Raji (cell line): ENCODE measurements around the gene ATP11A.

Source experiments
- POLR2A ChIP-seq: IDR thresholded peaks from 2 replicates; pipeline ENCODE4 v1.6.1; 2011; ENCODE audit warnings: low read depth, low read length, control low read depth; ENCODE audit not compliant: insufficient read depth

Gene ATP11A

DNA sequence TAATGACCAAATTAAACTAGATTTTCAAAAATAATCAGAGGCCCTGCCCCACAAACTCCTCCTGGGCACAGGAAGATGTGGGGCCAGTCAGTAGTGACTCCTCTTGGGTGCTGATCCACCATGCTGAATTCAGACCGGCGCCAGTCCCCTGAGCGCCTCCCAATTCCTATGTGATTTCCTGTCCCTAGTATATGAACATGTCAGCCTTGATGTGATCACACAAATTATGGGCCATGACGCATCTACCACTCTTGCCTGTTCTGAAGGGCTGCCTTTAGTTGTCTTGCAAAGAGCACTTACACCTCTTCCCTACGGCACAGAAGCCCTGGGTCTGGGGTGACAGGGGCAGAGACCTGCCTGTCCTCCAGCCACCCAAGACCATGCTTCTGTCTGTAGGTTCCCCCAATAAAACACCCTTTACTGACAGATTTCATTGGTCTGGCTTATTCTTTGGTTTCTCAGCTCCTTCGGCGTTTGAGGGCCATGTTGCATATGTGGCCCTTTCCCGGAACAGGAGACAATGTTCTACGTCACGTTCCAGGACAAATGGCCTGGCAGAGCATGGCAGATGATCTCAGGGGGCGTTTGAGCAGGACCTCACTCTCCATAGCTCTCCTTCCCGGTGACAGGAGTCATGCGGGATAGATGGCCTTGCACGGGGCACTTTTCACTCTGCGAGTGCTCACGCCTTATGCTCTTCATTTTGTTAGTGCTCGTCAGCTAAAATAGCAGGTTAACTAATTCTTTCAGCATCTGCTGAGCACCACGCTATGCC, 5.6 kb upstream of the ATP11A start:
- no peak for TF ChIP-seq POLR2A

DNA sequence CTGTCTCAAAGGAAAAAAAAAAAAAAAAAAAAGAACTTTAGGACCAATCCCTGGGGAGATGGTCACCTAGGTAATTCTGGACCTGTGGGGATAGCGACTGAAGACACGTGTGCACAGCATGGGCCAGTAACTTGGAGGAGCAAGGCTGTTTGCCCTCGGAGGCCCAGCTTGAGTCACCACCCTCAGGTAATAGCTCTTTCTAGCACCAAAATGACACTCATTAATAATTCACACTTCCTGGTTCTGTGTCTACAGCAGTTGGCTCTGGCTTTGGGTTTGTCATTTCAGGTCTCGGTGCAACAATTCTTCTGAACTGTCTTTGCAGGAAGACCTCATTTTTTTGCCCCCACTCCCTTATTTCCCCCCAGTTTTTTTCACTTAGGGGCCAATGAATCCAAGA, 3.9 kb upstream of the ATP11A start:
- no peak for TF ChIP-seq POLR2A

DNA sequence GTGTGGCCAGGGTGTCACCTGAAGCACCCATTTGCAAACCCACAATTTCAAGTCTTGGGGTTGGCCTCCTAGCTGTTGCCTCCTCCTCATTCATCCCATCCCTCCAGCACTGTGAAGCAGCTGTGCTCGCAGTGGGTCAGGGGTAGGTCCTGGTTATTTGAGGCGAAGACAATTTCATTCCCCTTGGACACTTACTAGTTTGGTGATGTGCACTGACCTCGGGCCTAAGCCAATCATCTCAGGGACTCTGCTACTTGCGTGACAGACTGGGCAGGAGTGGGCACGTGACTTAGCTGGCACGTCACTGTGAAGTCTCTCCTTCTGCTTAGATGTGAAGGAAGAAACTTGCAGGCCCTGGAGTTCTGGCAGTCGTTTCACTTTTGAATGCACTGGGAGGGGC, 3.5 kb upstream of the ATP11A start:
- TF ChIP-seq POLR2A: no peak

DNA sequence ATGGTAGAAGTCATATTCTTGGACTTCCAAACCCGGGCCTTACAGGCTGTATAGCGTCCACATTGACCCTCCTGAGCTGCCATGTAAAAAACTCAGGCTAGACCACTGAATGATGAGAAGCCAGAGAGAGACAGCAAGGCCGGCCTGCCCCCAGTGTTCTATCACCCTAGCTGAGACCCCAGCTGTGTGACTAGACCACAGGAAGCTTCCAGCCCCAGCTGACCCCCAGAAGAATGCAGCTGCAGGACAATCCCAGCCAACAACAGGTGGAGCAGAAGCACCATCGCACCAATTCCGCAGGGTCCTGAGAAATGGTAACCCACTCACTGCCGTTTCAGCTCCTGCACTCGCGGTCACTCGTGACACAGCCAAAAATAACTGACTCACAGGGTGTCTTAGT, 2.9 kb upstream of the ATP11A start:
- no peak for TF ChIP-seq POLR2A

DNA sequence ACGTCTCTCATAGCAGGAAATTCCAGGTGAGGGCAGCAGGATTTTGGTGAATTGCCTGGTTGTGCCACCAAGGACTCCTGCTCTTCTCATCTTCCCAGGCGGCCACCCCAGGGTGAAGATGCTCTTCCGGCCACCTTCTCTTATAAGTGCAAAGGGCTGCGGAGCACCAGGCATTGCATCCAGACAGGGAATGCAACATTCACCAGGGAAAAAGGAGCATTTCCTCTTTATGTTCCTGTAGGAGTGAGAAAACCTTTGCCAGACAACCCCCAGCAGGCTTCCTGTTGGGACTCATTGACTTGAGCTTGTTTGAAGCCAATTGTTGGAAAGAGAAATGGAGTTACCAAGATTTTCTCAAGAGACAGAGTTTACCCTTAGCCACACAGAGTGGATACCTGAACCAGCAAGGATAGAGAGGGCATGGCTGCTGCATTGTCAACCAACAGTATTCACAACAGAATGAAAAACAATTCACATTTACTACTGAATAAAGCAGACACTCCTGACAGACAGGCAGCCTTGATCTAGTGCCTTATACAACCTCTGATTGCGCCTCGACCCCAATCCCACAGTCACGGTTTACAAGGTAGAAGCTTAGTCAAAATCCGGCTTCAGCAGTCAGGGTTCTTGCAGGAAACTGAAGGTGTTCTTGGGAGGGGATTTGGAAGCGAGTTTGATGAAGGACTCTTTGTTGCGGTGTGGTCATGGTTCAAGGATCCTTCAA, 1.8 kb upstream of the ATP11A start:
- TF ChIP-seq POLR2A: no peak

DNA sequence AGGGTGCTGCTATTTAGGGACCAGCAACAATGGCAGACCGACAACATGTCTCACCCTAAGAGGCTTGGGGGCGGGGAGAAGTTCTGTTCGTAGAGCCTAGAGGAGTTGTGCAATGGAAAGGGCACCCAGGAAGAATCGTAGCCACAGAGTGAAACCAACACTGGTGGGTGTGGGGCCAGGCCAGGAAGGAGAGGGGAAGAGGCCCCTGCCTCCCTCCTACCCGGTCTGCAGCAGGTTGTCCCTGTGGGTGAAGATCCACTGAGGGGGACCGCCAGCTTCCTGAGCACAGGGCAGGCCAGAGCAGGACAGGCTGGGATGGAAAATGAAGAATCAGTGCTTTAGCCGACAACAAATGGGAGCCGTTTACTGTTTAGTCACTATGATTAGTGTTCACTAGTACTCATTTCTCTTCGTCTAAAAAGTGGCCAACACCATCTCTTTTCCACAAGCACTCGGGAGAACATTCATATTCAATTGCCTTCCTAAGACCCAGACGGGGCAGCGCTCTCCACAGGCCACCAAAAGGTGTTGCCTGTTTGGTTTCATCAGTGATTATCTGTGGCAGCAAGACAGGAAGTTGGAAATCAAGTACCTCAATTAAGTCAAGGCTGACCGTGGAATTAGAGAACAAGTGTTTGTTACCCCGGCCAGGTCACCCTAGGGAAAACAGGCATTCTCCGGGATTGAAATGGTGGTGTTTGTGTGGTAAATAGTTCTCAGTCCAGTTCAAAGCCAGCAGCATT, 1.1 kb upstream of the ATP11A start:
- TF ChIP-seq POLR2A: no peak

GRCh38 chr13:112690283-112690929, 568 bp downstream of the ATP11A start:
- peak; percentile 25; the same call in 1 of the 2 replicates for TF ChIP-seq POLR2A

GRCh38 chr13:112692104-112692503, 2.3 kb downstream of the ATP11A start:
- TF ChIP-seq POLR2A: no peak

- TF ChIP-seq POLR2A: no peak
These were observed 2.7 kb downstream of the ATP11A start for GRCh38 chr13:112692586-112692985.

DNA sequence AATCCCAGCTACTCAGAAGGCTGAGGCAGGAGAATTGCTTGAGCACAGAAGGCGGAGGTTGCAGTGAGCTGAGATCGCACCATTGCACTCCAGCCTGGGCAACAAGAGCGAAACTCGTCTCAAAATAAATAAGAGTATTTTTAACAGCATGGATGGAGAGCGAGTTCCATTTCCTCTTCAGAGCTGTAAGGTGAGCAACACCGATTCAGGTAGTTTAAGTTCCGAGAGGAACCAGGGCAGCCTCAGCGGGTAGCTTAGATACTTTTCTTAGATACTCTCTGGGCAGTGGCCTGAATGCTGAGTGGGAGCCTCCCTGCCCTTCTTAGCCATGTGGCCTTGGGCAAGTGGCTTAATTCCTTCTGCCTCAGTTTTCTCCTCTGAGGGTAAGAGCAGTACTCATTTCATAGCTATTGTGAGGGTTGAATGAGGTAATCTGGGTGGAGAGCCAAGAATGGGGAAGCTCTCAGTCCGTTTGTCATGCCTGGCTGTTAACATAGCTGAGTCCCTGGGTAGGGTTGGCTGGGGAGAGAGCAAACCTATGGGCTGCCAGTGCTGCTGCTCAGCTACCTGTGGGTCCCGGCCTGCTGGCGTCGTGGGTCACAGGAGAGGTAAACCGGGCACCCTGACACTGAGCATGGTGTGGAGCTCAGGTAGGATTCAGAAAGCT, 4.1 kb downstream of the ATP11A start:
- no peak for TF ChIP-seq POLR2A

DNA sequence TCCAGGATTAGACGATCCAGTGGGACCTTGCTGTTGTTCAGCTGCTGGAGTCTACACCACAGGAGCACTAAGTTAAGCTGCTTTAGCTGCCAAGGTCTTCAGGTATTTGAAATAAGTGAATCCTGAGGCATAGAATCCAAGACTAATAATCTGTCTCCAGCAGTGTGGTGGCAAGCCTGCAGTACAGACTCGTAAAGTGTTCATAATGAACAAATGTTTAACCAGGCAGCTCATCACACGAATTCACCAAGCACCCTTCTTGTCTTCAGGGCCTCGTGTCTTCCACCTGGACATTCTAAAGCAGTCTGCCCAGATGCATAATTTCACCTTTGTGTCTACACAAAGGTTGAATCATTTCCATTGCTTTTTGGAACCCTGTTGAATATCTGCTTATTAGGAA, 5.3 kb downstream of the ATP11A start:
- no peak for TF ChIP-seq POLR2A

DNA sequence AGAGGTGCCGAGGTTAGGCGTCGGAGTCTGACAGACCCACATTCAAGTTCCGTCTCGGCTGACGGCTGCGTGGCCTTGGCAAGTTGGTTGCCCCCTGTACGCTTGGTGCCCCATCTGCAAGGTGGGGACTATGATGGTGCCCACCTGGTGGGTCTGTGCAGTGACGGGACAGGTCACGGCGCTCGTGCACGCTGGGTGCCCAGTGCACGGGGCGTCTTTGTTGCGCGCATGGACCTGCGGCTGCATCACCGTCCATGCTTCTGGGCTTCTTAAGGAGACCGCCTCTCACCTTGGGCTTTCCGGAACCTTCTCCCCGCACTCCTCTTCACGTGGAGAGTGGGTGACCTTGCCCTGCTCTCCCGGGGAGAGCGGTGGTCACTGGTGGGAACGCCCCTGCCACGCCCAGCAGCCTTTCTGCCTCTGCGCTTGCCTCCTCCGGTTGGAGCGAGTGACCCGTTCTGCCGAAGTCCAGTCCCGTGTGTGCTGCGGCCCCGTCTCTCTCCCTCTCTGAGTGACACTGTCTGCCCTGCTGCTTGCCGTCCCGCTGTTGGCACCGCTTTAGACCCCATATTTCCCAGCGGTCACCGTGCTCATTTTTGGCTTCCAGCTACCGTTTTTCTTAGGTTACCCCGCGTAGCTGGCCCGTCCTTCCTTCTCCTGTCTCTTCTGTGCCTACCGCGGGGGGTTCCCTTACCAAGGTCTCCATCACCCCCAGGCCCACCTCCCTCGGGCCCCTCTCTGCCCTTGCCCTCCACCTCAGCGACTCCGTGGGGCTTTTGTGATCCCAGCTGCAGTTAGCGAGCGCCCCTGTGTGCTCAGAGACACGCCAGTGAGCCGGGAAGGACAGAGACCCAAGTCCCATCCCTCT, 6.4 kb downstream of the ATP11A start:
- TF ChIP-seq POLR2A: no peak

DNA sequence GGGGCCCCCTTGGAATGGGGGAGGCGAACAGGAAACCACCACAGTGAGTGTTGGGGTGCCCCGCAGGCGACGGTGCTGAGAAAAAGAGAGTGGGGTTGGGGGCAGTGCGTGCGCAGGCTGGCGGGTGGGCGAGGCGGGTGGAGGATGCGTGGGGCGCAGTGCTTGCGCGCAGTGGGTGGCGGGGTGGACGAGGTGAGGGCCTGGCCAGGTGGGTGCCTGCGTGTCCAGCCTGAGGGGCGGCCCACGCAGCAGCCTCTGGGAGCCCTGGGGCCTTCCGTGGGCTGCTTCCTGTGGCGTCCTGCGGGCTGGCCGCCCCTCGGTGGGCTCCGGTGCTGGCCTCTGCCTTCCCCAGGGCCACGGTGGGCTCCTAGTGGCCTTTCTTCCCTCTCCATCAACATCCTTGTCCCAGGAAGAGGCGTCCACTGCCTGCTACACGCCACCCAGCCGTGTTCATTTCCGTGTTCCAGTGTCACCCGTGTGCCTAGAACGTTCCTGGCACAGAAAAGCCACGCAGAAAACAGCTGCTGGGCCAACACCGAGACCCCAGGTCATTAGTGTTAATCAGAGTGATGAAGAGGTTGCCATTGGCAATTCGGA, 7.1 kb downstream of the ATP11A start:
- no peak for TF ChIP-seq POLR2A

GRCh38 chr13:112697756-112698655, 8.2 kb downstream of the ATP11A start:
- no peak for TF ChIP-seq POLR2A
